Measurements from ENCODE around the gene CHI3L2. TPM values are rescaled to one million over a fixed set of nuclear protein-coding genes. Genes with fewer than 3 reads are reported as not detected.

CHI3L2 gene
- total and polyA plus RNA-seq, 8 donors: 1.4 to 28.1 (median 2.8) TPM; not detected in 3

DNA sequence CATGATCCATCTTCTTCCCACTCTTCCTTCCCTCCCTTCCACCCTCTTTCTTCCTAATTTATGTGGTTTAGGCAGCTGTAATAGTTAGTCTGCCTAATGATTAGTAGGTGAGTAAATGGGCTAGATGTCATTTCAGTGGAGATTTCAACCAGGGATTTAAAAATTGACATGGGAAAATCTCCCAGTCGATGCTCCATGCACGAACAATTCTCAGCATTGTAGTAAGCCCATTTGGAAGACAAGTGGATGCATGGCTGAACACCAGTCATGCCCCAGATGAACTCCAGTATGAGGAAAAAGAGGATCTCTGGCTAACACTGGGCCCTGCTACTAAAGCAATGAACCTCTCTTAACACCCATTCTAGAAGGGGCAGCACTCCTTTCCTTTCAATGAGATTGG lies 25.3 kb downstream of the CHI3L2 start:
- intact Hi-C loops (cut with DNase I; ENCODE audit: low total_unique reads): no loop called here
- Histone ChIP-seq H3K27ac (no peak overlapping the region), H3K36me3 (no peaks in the 10 kb centered on the region), H3K4me3 (no peak overlapping the region), H3K4me1 (no peaks in the 10 kb centered on the region), H3K27me3 (no peaks in the 10 kb centered on the region), H3K9me3 (no peaks in the 10 kb centered on the region)
- TF ChIP-seq POLR2A (IDR thresholded peaks at IDR 0.05) (no peak), POLR2AphosphoS5 (IDR thresholded peaks at IDR 0.05) (no peak), EP300 (IDR thresholded peaks at IDR 0.05) (no peak)
- TF ChIP-seq, protein P1, sequence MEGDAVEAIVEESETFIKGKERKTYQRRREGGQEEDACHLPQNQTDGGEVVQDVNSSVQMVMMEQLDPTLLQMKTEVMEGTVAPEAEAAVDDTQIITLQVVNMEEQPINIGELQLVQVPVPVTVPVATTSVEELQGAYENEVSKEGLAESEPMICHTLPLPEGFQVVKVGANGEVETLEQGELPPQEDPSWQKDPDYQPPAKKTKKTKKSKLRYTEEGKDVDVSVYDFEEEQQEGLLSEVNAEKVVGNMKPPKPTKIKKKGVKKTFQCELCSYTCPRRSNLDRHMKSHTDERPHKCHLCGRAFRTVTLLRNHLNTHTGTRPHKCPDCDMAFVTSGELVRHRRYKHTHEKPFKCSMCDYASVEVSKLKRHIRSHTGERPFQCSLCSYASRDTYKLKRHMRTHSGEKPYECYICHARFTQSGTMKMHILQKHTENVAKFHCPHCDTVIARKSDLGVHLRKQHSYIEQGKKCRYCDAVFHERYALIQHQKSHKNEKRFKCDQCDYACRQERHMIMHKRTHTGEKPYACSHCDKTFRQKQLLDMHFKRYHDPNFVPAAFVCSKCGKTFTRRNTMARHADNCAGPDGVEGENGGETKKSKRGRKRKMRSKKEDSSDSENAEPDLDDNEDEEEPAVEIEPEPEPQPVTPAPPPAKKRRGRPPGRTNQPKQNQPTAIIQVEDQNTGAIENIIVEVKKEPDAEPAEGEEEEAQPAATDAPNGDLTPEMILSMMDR (IDR thresholded peaks at IDR 0.05): no peak
- 88 to 97% (median 95%) methylated on average over 2 of the region's 2 CpGs for WGBS, 5 donors
- no peak for DNase-seq

DNA sequence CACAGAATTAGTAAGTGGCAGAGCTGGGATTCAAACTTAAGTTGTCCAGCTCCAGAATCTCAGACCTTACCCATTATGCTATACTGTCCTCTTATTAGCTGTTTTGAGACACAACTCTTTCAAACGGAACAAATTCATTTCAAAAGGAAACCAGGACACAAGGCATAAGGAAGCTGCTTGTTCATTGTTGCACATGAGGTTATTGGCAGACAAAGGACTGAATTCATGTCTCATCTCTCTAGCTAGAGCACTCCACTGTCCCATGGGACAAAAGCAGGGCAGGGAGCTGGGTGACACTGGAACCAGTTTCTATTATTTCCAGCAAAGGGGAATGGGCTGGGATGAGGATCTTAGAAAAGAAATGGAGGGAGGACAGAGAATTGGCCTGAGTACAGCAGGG lies 26.4 kb downstream of the CHI3L2 start:
- no peaks in the 10 kb centered on the region for H3K27me3 ChIP-seq
- H3K36me3 ChIP-seq: no peaks in the 10 kb centered on the region
- no peak for TF ChIP-seq POLR2AphosphoS5 (IDR thresholded peaks at IDR 0.05)
- TF ChIP-seq, protein P1 (IDR thresholded peaks at IDR 0.05): no peak
- no peak for TF ChIP-seq EP300 (IDR thresholded peaks at IDR 0.05)
- no peak for TF ChIP-seq POLR2A (IDR thresholded peaks at IDR 0.05)
- no peaks in the 10 kb centered on the region for H3K4me1 ChIP-seq
- 63 to 86% (median 69%) methylated on average over 1 of the region's 1 CpG for WGBS, 5 donors
- no peaks in the 10 kb centered on the region for H3K9me3 ChIP-seq
- no peak overlapping the region for H3K27ac ChIP-seq
- DNase-seq: no peak
- intact Hi-C loops (cut with DNase I; ENCODE audit: low total_unique reads): no loop called here
- no peak overlapping the region for H3K4me3 ChIP-seq

- WGBS, 5 donors: 76 to 84% (median 81%) methylated on average over 8 of the region's 8 CpGs
- no peak overlapping the region for H3K4me3 ChIP-seq
- H3K27me3 ChIP-seq: no peaks in the 10 kb centered on the region
- intact Hi-C loops (cut with DNase I; ENCODE audit: low total_unique reads): no loop called here
- H3K4me1 ChIP-seq: no peaks in the 10 kb centered on the region
- H3K9me3 ChIP-seq: no peaks in the 10 kb centered on the region
- no peaks in the 10 kb centered on the region for H3K36me3 ChIP-seq
- no peak overlapping the region for H3K27ac ChIP-seq
- no peak for DNase-seq
- TF ChIP-seq POLR2A (IDR thresholded peaks at IDR 0.05) (no peak), POLR2AphosphoS5 (IDR thresholded peaks at IDR 0.05) (no peak), EP300 (IDR thresholded peaks at IDR 0.05) (no peak)
- TF ChIP-seq, protein P1 (IDR thresholded peaks at IDR 0.05): no peak
Measured at GRCh38 chr1:111256988-111257658, 29.6 kb downstream of the CHI3L2 start.

DNA sequence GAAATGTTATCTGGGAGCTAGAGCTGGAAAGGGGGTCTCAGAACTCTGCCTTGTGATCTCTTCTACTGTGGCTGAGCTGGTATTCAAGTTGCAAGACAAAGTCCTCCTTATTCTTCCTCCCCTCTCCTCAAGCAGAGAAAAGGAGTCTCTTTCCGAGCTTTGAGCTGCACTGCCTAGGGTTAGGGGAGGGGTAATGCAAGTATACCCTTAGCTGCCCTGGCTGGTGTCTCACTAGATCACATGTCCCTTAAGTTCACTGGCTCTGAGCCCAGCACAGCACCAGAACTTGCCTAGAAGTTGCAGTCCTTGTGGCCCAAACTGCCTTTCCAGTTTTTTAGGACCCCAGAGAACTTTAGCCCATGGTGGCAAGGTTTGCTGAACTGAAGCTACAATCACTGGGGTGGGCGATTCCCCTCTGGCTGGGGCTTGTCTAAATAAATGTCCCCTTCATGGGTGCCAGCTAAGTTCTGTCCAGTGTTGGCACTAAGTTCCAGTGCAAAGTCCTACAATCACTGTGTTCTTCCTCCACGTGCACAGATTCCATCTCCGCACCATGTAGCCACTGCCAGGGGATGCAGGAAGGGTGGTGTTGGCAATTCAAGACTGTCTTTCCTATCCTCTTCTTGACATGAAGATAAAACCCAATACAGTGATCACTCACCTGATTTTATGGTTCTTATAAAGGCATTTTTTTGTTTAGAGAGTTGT lies 40.4 kb downstream of the CHI3L2 start:
- H3K36me3 ChIP-seq: no peaks in the 10 kb centered on the region
- 65 to 82% (median 74%) methylated on average over 4 of the region's 4 CpGs for WGBS, 5 donors
- no peak overlapping the region for H3K4me3 ChIP-seq
- peaks cover 0 to 10% (median 5%) of the 10 kb centered on the region in 4 donors for H3K4me1 ChIP-seq
- peaks cover 0 to 40% (median 15%) of the 10 kb centered on the region in 3 donors for H3K27me3 ChIP-seq
- H3K27ac ChIP-seq: no peak overlapping the region
- intact Hi-C loops (cut with DNase I; ENCODE audit: low total_unique reads): no loop called here
- TF ChIP-seq, protein P1 (IDR thresholded peaks at IDR 0.05): no peak
- no peak for TF ChIP-seq POLR2A (IDR thresholded peaks at IDR 0.05)
- TF ChIP-seq EP300 (IDR thresholded peaks at IDR 0.05): no peak
- no peak for TF ChIP-seq POLR2AphosphoS5 (IDR thresholded peaks at IDR 0.05)
- peaks cover 0 to 4% (median 0%) of the 10 kb centered on the region in 4 donors for H3K9me3 ChIP-seq
- DNase-seq: peak in 1 of 2 donors; percentile 32

All from stomach (tissue), 9 donors.